C1 segment of cervical spinal cord (tissue), 14 donors: ENCODE results near the gene CLCN7.

Experiments
- DNase-seq, 14 donors: peaks; one replicate each; lab custom pipeline; 2025; lab: John Stamatoyannopoulos, UW

The CLCN7 gene

GRCh38 chr16:1502092-1503004 is 27.5 kb upstream of the CLCN7 start:
- no peak for DNase-seq

GRCh38 chr16:1501630-1502029 is 26.8 kb upstream of the CLCN7 start:
- DNase-seq: no peak

GRCh38 chr16:1500465-1501150 is 25.8 kb upstream of the CLCN7 start:
- no peak for DNase-seq

- DNase-seq: no peak
These were observed 25.1 kb upstream of the CLCN7 start for GRCh38 chr16:1499756-1500464.

GRCh38 chr16:1498899-1499676 is 24.3 kb upstream of the CLCN7 start:
- no peak for DNase-seq

- DNase-seq: no peak
These were observed 22.3 kb upstream of the CLCN7 start for GRCh38 chr16:1497014-1497598.

GRCh38 chr16:1496464-1496863 is 21.6 kb upstream of the CLCN7 start:
- DNase-seq: no peak

GRCh38 chr16:1495889-1496262 is 21.0 kb upstream of the CLCN7 start:
- no peak for DNase-seq

- DNase-seq: no peak
These were observed 20.5 kb upstream of the CLCN7 start for GRCh38 chr16:1495211-1495888.

GRCh38 chr16:1494711-1495110 is 19.9 kb upstream of the CLCN7 start:
- DNase-seq: no peak

- DNase-seq: peak in 2 of 14 donors; percentile 3 to 24
These were observed 19.4 kb upstream of the CLCN7 start for GRCh38 chr16:1494129-1494640.

- no peak for DNase-seq
These were observed 18.9 kb upstream of the CLCN7 start for GRCh38 chr16:1493746-1494094.

- DNase-seq: peak; percentile 48 to 88 (median 74)
These were observed 18.3 kb upstream of the CLCN7 start, which contains the start of gene TELO2 for GRCh38 chr16:1492923-1493745. Gene TELO2, plus strand, starts transcription at chr16:1493360. Its CDS starts 922 bp downstream, at chr16:1494282.

- no peak for DNase-seq
These were observed 17.5 kb upstream of the CLCN7 start for GRCh38 chr16:1492082-1492922.

GRCh38 chr16:1491327-1491726 is 16.5 kb upstream of the CLCN7 start:
- DNase-seq: no peak

- DNase-seq: no peak
These were observed 14.2 kb upstream of the CLCN7 start for GRCh38 chr16:1489077-1489476.

- DNase-seq: no peak
These were observed 13.8 kb upstream of the CLCN7 start, which contains the start of gene PTX4 for GRCh38 chr16:1488619-1489018. Gene PTX4, minus strand, starts transcription at chr16:1488944. Its CDS starts 35 bp downstream, at chr16:1488909.

- DNase-seq: no peak
These were observed 13.3 kb upstream of the CLCN7 start for GRCh38 chr16:1488054-1488601.
